ENCODE results near the gene ITIH2.
"Not testable (repeated sequence)": the region's sequence is repeated elsewhere in the genome, so short reads cannot be mapped to it uniquely, and the experiment has no call there.

Gene ITIH2, protein sequence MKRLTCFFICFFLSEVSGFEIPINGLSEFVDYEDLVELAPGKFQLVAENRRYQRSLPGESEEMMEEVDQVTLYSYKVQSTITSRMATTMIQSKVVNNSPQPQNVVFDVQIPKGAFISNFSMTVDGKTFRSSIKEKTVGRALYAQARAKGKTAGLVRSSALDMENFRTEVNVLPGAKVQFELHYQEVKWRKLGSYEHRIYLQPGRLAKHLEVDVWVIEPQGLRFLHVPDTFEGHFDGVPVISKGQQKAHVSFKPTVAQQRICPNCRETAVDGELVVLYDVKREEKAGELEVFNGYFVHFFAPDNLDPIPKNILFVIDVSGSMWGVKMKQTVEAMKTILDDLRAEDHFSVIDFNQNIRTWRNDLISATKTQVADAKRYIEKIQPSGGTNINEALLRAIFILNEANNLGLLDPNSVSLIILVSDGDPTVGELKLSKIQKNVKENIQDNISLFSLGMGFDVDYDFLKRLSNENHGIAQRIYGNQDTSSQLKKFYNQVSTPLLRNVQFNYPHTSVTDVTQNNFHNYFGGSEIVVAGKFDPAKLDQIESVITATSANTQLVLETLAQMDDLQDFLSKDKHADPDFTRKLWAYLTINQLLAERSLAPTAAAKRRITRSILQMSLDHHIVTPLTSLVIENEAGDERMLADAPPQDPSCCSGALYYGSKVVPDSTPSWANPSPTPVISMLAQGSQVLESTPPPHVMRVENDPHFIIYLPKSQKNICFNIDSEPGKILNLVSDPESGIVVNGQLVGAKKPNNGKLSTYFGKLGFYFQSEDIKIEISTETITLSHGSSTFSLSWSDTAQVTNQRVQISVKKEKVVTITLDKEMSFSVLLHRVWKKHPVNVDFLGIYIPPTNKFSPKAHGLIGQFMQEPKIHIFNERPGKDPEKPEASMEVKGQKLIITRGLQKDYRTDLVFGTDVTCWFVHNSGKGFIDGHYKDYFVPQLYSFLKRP

GRCh38 chr10:7703140-7703539 is at the start of gene ITIH2:
Gene ITIH2 (plus strand): TSS chr10:7703316. CDS start chr10:7703435, 119 bp downstream.
- no peaks in the 10 kb centered on the region for H3K27me3 ChIP-seq (ENCODE audit: low read depth, low read length)
- H3K9me3 ChIP-seq (ENCODE audit: control insufficient read depth in 1 of 2, low read length in 2 of 2) = no peaks in the 10 kb centered on the region
- H3K4me3 ChIP-seq (ENCODE audit: low read depth in 1 of 2, low read length in 2 of 2) = no peak within 1 kb of the TSS
- H3K4me1 ChIP-seq (ENCODE audit: control insufficient read depth in 1 of 2, insufficient read depth in 2 of 2, low read length in 2 of 2) = no peaks in the 10 kb centered on the region
- H3K36me3 ChIP-seq (ENCODE audit: control insufficient read depth in 1 of 2, insufficient read depth in 2 of 2, low read length in 2 of 2) = no peaks in the 10 kb centered on the region
- no peak within 1 kb of the TSS for H3K27ac ChIP-seq (ENCODE audit: low read length)

DNA sequence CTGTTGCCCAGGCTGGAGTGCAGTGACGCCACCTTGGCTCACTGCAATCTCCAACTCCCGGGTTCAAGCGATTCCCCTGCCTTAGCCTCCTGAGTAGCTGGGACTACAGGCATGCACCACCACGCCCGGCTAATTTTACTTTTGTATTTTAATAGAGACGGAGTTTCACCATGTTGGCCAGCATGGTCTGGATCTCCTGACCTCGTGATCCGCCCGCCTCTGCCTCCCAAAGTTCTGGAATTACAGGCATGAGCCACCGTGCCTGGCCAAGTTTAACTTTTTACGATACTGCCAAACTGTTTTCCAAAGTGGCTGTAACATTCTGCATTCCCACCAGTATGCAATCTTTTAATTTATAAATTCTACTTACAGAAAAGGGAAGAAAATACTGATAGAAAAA is 46.0 kb upstream of the ITIH2 start:
- H3K27me3 ChIP-seq (ENCODE audit: low read depth, low read length); H3K4me3 ChIP-seq (ENCODE audit: low read depth in 1 of 2, low read length in 2 of 2): not testable (repeated sequence)

DNA sequence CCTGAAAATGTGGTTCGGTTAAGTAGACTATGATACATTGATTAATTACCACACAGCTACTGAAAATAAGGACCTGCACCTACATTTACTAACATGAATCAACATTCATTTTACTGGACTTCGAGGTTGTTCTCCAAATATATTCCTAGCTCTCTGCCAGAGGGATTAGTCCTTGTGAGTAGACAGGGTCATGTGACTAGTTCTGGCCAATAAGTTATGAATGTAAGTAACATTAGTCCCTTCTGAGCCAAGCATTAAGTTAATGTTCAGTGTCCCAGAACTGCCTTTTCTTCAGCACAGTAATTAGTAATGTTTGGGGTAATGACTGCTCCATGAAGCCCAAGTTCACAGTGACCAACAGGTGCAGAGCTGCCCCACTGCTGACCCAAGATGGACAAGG is 45.6 kb upstream of the ITIH2 start:
- Histone ChIP-seq H3K4me3 (ENCODE audit: low read depth in 1 of 2, low read length in 2 of 2) (no peak overlapping the region), H3K27me3 (ENCODE audit: low read depth, low read length) (no peaks in the 10 kb centered on the region), H3K9me3 (ENCODE audit: control insufficient read depth in 1 of 2, low read length in 2 of 2) (no peaks in the 10 kb centered on the region), H3K4me1 (ENCODE audit: control insufficient read depth in 1 of 2, insufficient read depth in 2 of 2, low read length in 2 of 2) (peaks cover 0 to 4% of the 10 kb centered on the region in 2 donors), H3K36me3 (ENCODE audit: control insufficient read depth in 1 of 2, insufficient read depth in 2 of 2, low read length in 2 of 2) (peaks cover 0 to 8% of the 10 kb centered on the region in 2 donors), H3K27ac (ENCODE audit: low read length) (no peak overlapping the region)

More for the DNA sequence above, 46.0 kb upstream of the ITIH2 start:
- H3K36me3 ChIP-seq (ENCODE audit: control insufficient read depth in 1 of 2, insufficient read depth in 2 of 2, low read length in 2 of 2); H3K9me3 ChIP-seq (ENCODE audit: control insufficient read depth in 1 of 2, low read length in 2 of 2); H3K4me1 ChIP-seq (ENCODE audit: control insufficient read depth in 1 of 2, insufficient read depth in 2 of 2, low read length in 2 of 2); H3K27ac ChIP-seq (ENCODE audit: low read length): not testable (repeated sequence)

DNA sequence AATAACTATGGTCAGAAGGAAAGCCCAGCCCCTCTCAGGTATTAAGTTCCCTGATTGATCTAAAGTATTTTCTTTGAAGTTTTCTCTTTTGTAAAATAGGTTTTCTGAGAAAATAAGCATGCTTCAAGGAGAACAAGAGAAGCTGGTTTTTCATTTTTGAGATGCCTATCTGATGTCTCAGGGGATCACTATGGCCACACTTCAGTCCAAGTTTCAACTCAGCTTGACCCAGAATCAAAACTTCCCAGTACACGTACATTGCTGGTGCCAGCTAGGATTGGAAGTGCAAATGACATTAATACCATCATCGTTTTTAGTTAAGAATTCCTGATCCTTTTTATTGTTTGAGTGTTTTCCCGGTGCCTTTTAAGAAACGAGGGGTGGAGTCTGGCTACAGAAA is 43.6 kb upstream of the ITIH2 start:
- no peaks in the 10 kb centered on the region for H3K27me3 ChIP-seq (ENCODE audit: low read depth, low read length)
- H3K27ac ChIP-seq (ENCODE audit: low read length) = no peak overlapping the region
- H3K4me3 ChIP-seq (ENCODE audit: low read depth in 1 of 2, low read length in 2 of 2) = no peak overlapping the region
- H3K4me1 ChIP-seq (ENCODE audit: control insufficient read depth in 1 of 2, insufficient read depth in 2 of 2, low read length in 2 of 2) = peaks cover 4 to 7% of the 10 kb centered on the region in 2 donors
- no peaks in the 10 kb centered on the region for H3K9me3 ChIP-seq (ENCODE audit: control insufficient read depth in 1 of 2, low read length in 2 of 2)
- peaks cover 0 to 2% of the 10 kb centered on the region in 2 donors for H3K36me3 ChIP-seq (ENCODE audit: control insufficient read depth in 1 of 2, insufficient read depth in 2 of 2, low read length in 2 of 2)

DNA sequence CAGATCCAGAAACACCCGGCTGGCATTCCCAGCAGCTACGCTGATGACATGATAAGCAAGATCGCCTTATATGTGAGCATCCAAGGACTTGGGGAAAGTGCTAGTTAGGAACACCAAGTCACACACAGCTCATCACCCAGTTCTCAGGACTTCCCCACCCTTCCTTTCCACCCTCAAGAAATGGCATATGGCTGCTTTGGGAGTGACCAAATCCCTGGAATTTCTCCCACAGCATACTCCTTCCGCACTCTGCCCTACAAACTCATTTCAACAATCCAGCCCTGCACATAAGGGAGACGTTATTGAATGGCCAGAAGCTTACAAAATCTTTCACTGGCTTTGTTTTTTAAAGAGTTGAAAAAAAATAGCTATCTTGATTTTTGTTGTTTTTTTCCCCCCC is 40.6 kb upstream of the ITIH2 start:
- Histone ChIP-seq H3K4me3 (ENCODE audit: low read depth in 1 of 2, low read length in 2 of 2) (no peak overlapping the region), H3K36me3 (ENCODE audit: control insufficient read depth in 1 of 2, insufficient read depth in 2 of 2, low read length in 2 of 2) (no peaks in the 10 kb centered on the region), H3K27ac (ENCODE audit: low read length) (no peak overlapping the region), H3K9me3 (ENCODE audit: control insufficient read depth in 1 of 2, low read length in 2 of 2) (no peaks in the 10 kb centered on the region), H3K4me1 (ENCODE audit: control insufficient read depth in 1 of 2, insufficient read depth in 2 of 2, low read length in 2 of 2) (peaks cover 4 to 18% of the 10 kb centered on the region in 2 donors), H3K27me3 (ENCODE audit: low read depth, low read length) (no peaks in the 10 kb centered on the region)

GRCh38 chr10:7664707-7665106 is 38.4 kb upstream of the ITIH2 start:
- Histone ChIP-seq H3K27me3 (ENCODE audit: low read depth, low read length) (no peaks in the 10 kb centered on the region), H3K4me3 (ENCODE audit: low read depth in 1 of 2, low read length in 2 of 2) (no peak overlapping the region), H3K9me3 (ENCODE audit: control insufficient read depth in 1 of 2, low read length in 2 of 2) (no peaks in the 10 kb centered on the region), H3K36me3 (ENCODE audit: control insufficient read depth in 1 of 2, insufficient read depth in 2 of 2, low read length in 2 of 2) (no peaks in the 10 kb centered on the region), H3K27ac (ENCODE audit: low read length) (no peak overlapping the region), H3K4me1 (ENCODE audit: control insufficient read depth in 1 of 2, insufficient read depth in 2 of 2, low read length in 2 of 2) (peaks cover 4 to 23% of the 10 kb centered on the region in 2 donors)

GRCh38 chr10:7665767-7666166 is 37.3 kb upstream of the ITIH2 start:
- peaks cover 0 to 23% of the 10 kb centered on the region in 2 donors for H3K4me1 ChIP-seq (ENCODE audit: control insufficient read depth in 1 of 2, insufficient read depth in 2 of 2, low read length in 2 of 2)
- no peaks in the 10 kb centered on the region for H3K36me3 ChIP-seq (ENCODE audit: control insufficient read depth in 1 of 2, insufficient read depth in 2 of 2, low read length in 2 of 2)
- peak overlapping the region; percentile 72 to 93 for H3K4me3 ChIP-seq (ENCODE audit: low read depth in 1 of 2, low read length in 2 of 2)
- no peak overlapping the region for H3K27ac ChIP-seq (ENCODE audit: low read length)
- H3K9me3 ChIP-seq (ENCODE audit: control insufficient read depth in 1 of 2, low read length in 2 of 2) = no peaks in the 10 kb centered on the region
- no peaks in the 10 kb centered on the region for H3K27me3 ChIP-seq (ENCODE audit: low read depth, low read length)

DNA sequence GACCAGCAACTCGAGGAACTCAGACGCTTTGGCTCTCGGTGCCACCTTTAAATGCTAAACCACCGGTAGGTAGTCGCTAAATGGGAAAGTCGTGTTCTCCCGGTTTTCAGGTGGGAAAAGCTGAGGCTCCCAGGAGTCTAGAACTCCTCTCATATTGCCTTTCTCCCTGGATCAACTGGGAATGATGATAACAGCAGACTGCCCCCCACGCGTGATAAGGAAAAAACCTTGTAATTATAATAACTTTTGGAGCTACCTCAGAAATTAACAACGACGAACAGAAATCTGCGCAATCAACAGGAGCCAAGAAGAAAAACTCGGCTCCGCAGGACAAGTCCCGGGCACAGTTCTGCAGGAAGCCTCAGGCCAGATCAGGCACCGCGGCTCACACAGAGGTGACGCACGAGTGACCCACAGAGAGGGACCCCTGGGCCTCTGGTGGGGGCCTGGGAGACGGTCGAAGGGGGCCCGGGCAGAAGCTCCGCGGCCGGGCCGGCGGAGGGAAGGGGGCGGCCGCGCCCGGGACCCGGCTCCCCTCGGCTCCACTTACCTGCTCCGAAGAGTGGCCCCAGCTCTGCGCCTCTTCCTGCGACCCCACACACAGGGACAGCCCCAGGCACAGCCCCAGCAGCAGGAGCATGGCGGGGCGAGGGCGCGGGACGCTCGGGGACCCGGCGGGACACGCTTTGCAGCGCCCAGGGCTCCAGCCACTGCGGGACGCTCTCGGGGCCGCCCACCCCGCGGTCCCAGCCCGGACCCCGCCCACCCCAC is 36.7 kb upstream of the ITIH2 start, which contains the start of gene ITIH5:
Gene ITIH5, minus strand, starts transcription at position 714 of the 771 bp plus-strand sequence. Its CDS starts 74 bp downstream, at position 640.
- Histone ChIP-seq H3K27ac (ENCODE audit: low read length) (no peak within 1 kb of the TSS), H3K4me1 (ENCODE audit: control insufficient read depth in 1 of 2, insufficient read depth in 2 of 2, low read length in 2 of 2) (peaks cover 0 to 23% of the 10 kb centered on the region in 2 donors), H3K27me3 (ENCODE audit: low read depth, low read length) (no peaks in the 10 kb centered on the region), H3K9me3 (ENCODE audit: control insufficient read depth in 1 of 2, low read length in 2 of 2) (no peaks in the 10 kb centered on the region), H3K36me3 (ENCODE audit: control insufficient read depth in 1 of 2, insufficient read depth in 2 of 2, low read length in 2 of 2) (no peaks in the 10 kb centered on the region), H3K4me3 (ENCODE audit: low read depth in 1 of 2, low read length in 2 of 2) (peak within 1 kb of the TSS; percentile 72 to 93)

GRCh38 chr10:7667262-7668141 is 35.6 kb upstream of the ITIH2 start:
- Histone ChIP-seq H3K4me3 (ENCODE audit: low read depth in 1 of 2, low read length in 2 of 2) (peak overlapping the region; percentile 26 to 52), H3K27ac (ENCODE audit: low read length) (no peak overlapping the region), H3K27me3 (ENCODE audit: low read depth, low read length) (no peaks in the 10 kb centered on the region)

GRCh38 chr10:7670157-7670556 is 33.0 kb upstream of the ITIH2 start:
- Histone ChIP-seq H3K27me3 (ENCODE audit: low read depth, low read length) (no peaks in the 10 kb centered on the region), H3K4me3 (ENCODE audit: low read depth in 1 of 2, low read length in 2 of 2) (no peak overlapping the region), H3K4me1 (ENCODE audit: control insufficient read depth in 1 of 2, insufficient read depth in 2 of 2, low read length in 2 of 2) (peaks cover 0 to 10% of the 10 kb centered on the region in 2 donors), H3K36me3 (ENCODE audit: control insufficient read depth in 1 of 2, insufficient read depth in 2 of 2, low read length in 2 of 2) (no peaks in the 10 kb centered on the region), H3K27ac (ENCODE audit: low read length) (no peak overlapping the region), H3K9me3 (ENCODE audit: control insufficient read depth in 1 of 2, low read length in 2 of 2) (no peaks in the 10 kb centered on the region)

More at GRCh38 chr10:7667262-7668141, 35.6 kb upstream of the ITIH2 start:
- Histone ChIP-seq H3K9me3 (ENCODE audit: control insufficient read depth in 1 of 2, low read length in 2 of 2) (no peaks in the 10 kb centered on the region), H3K36me3 (ENCODE audit: control insufficient read depth in 1 of 2, insufficient read depth in 2 of 2, low read length in 2 of 2) (no peaks in the 10 kb centered on the region), H3K4me1 (ENCODE audit: control insufficient read depth in 1 of 2, insufficient read depth in 2 of 2, low read length in 2 of 2) (peaks cover 0 to 23% of the 10 kb centered on the region in 2 donors)
